Measurements from ENCODE around the gene CDCP2.
A peak's percentile ranks its signal among the peaks of the same experiment; 100 is the strongest.
"Not testable (repeated sequence)": the region's sequence is repeated elsewhere in the genome, so short reads cannot be mapped to it uniquely, and the experiment has no call there.

Gene CDCP2

DNA sequence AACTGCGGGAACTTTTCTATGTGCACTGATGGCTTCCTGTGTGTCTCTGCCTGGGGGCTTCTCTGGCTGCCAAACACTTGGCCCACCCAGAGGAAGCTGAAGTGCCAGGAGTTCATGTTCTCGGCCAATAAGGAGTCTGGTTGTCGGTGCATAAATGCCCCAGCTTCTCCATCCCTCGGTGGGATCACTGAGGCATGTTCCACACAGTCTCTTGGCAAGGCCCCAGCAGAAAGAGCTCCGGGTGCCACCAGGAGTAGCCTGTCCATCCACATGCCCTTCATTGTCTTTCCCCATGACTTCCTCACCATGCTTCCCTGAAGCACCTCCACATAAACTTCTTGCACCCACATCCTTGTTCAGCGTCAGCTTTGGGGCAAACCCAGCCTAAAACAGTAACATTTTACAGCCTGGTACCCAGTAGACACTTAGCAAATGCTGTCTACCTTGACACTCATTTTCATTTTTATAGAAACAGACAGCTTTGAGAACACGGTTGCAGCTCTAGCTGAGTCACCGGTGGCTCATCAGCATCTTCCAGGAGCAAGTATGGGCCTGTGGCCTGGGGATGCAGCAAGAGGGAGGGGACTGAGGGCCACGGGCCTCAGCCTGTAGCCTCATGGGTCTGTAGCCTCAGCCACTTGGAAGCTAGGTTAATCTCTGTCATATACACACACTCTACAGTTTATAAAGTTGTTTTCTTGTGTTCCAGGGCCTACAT is 14.8 kb upstream of the CDCP2 start:
- DNase-seq = no peak

DNA sequence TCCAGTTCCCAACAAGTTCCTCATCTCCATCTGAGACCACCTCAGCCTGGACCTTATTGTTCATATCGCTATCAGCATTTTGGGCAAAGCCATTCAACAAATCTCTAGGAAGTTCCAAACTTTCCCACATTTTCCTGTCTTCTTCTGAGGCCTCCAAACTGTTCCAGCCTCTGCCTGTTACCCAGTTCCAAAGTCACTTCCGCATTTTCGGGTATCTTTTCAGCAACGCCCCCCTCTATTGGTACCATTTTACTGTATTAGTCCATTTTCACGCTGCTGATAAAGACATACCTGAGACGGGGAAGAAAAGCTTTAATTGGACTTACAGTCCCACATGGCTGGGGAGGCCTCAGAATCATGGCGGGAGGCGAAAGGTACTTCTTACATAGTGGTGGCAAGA is 13.6 kb upstream of the CDCP2 start:
- DNase-seq = not testable (repeated sequence)

DNA sequence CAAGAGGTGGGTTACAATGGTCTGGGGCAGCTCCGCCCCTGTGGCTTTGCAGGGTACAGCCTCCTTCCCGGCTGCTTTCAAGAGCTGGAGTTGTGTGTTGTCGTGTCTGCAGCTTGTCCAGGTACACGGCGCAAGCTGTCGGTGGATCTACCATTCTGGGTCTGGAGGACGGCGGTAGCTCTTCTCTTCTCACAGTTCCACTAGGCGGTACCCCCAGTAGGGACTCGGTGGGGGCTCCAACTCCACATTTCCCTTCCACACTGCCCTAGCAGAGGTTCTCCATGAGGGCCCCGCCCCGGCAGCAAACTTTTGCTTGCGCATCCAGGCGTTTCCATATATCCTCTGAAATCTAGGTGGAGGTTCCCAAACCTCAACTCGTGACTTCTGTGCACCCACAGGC is 12.3 kb upstream of the CDCP2 start:
- DNase-seq = no peak

DNA sequence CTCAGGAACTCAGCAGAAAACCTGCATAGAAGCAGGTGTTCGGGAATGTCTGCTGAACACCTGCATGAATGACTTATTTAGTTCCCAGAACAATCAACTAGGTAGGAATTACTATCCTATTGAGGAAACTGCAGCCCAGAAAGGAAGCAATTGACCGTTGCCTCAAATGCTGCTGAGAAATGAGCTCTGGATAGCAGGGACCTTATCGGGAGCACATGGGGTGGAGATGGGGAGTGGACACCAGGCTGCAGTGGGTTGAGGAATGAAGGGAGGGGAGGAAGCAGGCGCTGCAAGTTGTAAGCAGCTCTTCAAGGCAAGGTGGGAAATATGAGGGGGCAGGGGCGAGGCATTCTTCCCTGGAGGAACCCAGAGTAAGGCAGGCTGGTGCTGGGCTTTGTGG is 10.8 kb upstream of the CDCP2 start:
- no peak for DNase-seq

DNA sequence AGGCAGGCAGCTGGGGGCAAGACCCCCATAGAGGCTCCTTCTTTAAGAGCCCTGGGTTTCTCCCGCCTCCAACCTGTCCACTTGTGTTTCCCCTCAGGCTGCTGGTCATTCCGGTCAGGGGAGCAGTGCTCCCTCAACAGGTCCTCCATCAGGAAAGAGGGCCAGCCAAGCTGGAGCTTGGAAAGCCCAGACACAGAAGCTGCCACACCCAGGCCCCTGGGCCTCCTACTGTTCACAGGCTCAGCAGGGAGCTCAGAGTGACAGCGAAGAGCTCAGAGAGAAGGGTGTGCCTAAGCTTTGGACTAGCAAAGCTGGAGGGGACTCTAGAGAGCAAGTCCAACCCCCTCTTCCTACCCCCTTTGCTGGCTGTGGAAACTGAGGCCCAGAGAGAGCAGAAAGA is 10.3 kb upstream of the CDCP2 start:
- no peak for DNase-seq

DNA sequence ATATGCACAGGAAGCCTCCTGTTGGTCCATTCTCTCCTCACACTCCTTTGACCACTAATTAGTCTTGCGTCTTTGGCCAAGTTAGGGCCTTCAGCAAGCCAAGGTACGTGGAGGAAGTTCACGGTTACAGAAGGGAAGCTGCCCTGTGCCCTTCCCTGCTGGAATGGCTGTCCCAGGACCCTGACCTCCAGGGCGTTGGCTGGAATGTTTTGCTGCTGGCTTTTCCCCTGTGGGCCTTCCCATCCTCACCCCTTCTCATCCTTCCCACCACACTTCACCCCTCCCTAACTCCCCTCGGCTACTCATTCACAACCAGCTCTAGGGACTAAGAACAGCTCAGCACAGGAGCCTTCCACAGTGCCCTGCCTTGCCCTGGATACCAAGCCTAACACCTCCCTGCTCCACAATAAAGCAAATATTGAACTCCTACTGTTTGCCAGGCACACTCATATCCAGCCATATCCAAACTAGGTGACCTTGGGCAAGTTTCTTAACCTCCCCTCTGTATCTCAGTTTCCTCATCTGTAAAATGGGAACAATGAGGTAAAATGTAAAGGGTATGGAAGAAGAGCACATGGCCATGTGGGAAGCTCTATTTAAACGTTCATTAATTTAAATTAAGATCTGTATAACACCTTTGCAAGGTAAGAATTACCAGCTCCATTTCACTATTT is 8.8 kb upstream of the CDCP2 start:
- DNase-seq = no peak

DNA sequence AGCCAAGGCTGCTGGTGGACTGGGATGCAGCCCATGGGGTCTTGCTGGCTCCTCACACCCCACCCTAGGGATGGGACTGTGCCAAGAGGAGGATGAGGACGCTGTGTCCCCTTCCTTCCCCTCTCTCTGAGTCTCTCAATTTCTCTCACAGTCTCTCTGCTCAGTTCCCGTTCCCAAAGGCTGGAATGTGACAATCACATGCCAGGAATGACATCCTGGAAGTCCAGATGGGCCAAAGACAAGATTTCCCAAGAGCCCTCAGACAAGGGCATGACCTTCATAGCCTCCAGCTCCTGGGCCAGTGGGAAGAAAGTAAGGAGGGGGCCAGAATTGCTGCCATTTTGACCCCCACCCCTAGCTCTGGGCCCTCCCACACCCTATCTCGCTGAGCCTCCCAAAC is 7.6 kb upstream of the CDCP2 start:
- no peak for DNase-seq

DNA sequence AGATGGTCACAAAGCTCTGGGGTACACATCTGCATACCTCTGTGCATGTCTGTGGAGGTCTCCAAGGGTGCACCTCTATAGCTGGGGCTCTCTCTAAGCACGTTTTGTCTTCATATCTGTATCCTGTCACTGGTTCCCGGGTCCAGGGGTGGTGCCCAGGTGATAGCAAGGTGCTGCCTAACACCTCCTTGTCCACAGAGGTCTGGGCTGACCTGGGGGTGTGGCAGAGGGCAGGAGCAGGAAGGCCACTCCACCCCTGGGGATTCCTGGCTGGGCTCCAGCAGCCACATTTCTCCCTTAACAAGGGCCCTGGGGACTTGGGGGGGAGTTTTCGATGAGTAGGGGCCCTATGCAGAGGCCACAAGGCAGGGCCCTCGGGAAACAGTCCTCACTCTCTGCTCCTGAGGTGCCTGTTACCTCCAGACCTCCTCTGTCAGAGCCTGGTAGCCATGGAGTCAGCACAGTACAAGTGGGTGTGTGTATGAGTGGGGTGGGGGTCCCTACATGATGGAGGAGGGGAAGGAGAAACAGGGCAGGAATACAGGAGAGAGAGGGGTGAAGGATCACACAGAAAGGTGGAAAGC is 7.0 kb upstream of the CDCP2 start:
- DNase-seq = no peak

DNA sequence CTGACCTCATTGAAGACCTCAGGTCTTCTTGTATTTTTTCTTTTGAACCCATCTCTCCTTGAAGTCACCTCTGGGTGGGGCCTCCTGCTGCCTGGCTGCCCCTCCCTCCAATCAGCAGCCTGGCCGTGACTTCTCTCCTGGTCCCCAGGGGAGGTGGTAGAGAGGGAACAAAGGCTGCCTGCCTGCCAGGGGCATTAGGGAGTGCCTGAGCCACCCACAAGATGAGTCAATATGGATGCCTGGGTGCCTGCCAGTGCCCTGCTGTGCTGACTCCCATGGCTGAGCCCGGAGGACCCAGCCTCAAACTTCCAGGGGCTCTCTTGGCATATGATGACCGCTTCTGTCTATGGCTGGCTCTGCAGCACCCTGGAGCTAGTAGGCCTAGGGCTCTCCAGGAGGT is 5.3 kb upstream of the CDCP2 start:
- DNase-seq = no peak

DNA sequence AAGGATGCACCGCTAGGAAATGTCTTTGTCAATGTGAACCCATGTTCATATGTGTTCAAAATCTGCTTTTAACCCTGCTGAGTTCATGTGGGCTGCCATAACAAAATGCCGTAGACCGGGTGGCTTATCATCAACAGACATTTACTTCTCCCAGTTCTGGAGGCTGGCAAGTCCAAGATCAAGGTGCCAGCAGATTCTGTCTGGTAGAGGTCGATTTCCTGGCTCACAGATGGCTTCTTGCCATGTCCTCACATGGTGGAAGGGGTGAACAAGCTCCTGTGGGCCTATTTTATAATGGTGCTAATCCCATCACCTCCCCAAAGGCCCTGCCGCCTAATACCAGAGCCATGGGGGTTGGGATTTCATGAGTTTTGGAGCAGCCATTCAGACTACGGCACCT is 4.6 kb upstream of the CDCP2 start:
- no peak for DNase-seq

DNA sequence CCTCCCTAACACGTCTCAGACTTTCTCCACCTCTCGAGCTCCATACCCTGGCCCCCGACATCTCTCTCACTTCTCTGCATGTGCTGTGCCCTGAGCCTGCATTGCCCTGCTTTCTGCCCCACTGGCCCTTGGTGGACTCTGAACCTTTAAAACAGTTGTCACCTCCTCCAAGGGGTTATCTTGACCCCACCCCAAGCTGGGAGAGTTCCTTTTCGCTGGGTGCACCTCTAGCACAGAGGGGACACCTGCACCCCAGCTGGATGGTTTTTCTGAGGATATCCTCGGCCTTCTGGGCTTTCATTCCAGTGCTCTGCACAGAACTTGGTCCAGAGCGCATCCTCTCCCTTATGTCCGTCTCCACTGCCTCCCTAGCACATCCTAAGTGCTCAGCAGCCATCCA is 4.2 kb upstream of the CDCP2 start:
- no peak for DNase-seq

DNA sequence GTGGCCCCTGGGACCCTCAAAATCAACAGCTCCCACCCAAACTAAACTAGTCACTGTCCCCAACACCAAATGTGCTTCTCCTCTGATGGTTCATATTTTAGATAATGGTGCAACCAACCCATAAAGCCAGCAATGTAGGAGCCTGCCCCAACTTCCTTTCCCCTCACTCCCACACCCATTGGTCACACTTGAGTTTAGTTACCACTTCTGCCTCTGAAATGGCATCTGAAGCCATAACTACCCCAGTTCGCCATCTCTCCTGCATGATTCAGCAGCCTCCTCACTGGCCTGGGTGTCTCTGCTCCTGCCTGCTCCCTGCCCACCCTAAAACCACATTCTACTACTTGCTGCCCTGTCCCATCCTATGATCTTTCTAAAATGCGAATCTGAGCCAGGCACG is 3.4 kb upstream of the CDCP2 start:
- DNase-seq = peak; percentile 81

DNA sequence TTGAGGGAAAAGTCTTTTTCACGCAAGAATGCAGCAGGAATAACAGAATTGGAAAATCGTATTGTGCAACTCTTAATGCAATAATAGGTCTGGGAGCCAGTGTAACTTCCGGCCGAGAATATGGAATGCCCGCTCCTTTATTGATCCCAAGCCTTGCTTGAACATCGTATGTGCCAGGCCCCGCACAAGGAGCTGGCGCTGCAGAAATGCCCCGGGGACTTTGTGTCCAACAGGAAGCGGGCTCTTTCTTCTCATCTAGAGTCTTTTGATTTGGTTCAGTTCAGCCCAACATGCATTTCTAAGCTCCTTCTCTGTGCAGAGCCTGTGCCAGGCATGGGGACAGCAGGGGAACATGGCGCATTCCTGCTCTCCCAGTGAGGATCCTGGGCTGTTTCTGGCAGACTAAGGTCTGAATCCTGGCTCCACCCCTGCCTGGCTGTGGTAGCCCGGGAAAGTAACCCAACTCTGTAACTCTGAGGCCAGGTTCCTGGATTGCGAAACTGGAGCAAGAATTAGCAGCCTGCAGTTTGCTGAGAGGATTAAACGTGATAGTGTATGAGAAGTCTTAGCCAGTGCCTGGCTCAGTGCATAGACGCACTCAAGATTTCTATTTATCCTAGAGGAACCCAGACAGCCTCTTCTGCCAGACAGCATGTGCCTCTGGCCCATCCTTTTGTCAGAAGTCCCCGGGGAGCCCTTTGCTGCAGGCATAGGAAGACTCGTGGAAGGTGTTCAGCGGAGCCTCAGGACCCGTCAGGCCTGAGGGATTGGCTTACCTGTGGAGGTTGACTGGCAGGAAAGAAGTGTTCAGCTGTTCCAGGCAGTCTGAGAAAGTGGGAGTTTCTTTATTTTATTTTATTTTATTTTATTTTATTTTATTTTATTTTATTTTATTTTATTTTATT is 987 bp upstream of the CDCP2 start:
- peak; percentile 21 for DNase-seq

DNA sequence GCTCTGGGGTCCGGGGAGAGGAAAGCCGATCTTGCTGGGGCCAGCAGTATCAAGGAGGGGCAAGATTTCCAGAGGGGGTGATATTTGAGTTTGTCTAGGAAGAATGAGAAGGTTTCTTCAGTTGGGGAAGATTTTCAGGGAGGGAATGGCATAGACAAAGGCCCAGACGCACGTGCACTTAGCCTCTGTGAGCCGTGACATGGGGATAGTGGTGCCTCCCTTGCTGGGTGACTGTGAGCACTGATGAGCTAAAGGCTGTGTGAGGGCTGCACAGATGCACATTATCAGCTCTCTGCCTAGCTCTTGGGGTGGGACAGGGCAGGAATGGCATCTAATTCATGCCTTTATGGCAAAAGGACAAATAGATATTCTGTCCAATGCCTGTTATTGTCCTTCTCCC is 1.8 kb downstream of the CDCP2 start:
- DNase-seq = no peak

DNA sequence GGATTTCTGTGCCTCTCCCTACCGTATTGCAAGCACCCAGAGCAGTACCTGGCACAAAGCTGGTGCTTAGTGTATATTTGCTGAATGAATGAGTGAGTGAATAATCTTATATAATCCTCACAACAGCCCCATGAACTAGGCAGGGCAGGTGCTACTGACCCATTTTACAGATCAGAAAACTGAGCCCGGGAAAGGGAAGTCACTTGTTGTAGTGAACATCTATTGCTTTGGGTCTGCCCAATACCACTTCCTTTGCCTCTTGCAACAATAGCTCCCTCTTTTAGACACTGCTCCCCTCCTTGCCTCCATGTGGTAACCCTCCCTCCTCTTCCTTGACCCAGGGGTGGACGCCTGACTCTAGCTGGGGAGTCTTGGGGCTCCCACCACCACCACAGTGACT is 3.1 kb downstream of the CDCP2 start:
- no peak for DNase-seq

DNA sequence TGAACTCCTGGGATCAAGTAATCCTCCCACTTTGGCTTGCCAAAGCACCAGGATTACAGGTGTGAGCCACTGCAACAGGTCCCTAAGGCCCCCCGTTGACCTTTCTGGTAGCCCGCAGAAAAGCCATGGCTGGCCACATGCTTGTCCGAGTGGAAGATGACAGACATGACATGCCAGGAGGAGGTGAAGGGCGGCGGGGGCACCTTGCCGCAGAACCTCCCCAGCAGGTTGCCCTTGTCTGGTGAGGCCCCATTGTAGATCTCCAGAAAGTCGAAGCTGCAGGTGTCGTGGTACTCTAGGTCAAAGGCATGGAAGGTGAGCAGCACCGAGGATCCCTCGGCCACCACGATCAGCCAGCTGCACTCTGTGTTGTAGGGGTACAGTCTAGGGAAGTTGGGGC is 8.4 kb downstream of the CDCP2 start:
- no peak for DNase-seq

DNA sequence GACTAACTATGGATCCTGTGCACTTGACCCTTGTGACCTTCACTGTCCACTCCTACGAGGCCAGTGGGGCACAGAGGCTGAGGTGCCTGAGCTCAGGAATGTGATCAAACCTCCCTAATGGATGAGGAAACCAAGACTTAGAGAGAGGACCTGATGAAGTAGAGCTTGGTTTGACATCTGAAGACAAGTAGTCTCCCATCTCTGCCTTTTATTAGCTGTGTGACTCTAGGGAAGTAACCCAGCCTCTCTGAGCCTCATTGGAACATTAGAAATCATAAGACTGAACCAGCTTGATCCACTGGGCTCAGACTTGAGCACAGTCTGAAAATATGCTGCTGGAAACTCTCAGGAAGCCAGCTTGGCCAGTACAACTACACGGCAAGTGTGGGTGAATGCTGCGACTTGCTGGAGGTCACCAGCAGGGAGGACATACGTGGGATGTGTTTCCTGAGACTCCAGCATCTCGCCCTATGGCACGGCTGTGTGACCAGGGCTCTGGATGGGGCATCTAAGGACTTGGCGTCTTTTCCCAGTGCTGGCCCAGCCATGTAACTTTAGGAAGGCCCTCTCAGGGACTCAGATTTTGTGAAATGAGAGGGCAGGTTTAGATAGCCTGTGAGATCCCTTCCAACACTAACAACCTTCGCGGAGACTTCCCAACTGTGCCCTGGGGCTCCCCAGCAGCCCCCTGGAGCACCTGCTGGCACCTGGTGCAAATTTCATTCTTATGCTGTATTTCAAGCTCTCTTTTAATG is 10.5 kb downstream of the CDCP2 start:
- DNase-seq = no peak

DNA sequence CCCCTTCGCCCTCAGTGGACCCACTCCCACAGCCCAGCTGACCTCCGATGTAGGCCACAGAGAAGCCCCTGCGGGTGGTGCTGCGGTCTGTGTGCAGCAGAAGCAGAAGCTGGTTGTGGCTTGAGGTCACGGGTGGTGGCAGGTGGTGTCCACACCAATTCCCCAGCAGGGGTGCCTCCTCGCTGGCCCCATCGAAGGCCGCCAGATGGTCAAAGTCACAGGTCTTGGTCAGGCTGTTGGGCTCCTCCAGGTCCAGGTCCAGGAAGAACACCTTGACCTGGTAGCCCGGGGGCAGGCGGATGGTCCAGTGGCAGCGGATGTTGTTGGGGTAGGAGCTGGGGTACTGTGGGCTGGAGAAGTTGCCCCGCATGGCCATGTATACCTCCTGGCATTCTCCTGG is 13.1 kb downstream of the CDCP2 start:
- no peak for DNase-seq

DNA sequence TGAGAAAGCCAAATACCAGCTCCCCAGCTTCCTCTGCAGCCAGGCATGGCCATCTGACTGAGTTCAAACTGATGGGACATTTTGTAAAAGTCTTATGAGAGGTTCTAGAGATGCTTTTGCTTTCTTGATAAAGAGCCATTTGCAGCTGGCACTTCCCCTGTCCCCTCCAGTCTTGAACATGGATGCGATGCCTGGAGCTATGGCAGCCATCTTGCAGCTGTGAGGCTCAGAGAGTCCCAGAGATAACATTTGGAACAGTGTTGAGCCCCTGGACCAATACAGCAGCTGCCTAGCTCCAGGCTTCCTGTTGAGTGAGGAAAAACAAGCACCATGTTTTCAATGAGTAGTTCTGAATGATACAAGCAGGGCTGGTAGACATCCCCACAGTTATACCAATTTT is 13.8 kb downstream of the CDCP2 start:
- no peak for DNase-seq

DNA sequence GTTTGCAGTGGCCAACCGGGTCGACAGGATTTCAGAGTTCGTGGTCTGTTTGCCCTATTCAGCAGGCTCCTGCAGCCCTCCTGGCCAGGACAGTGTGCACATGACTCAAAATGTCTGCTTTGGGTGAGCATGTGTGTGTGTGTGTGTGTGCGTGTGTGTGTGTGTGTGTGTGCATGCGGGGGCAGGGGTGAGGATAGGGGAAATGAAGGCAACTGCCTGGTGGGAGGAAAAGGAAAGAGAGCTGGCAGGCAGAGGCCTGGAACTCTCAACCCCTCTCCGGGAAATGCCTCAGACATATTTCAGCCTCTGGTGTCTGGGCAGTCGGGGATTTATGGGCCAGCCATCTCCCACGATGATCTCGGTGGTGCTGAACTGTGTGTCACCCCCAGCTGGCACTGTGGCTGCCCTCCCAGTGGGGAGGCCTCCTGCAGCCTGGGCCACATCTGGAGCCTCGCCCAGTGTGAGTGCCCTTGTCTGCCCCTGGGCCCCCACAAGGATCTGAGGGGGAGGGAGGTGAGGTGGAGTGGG is 15.2 kb downstream of the CDCP2 start:
- no peak for DNase-seq

DNA sequence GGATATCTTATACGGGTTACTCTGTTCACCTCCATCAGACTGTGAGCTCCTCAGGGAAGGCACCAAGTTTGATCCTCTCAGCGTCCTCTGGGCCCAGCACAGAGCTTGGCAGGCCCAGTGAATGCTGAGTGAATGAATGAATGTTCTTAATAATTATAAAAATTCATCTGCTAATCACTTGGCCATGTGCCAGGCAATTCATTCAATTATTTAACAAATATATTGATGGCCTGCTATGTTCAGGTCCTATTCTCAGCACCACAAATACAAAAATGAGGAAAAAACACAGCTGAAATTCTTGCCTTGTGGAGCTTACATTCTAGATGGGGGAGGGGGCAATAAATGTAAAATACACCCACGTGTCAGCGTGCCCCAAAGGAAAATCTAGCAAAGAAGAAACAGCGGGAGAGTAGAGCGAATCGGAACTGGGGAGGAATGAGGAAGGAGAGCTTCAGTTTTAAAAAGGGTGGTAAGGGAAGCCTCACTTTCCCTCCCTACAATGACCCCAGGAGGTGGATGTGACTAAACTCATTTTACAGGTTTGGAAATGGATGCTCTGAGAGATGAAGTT is 15.8 kb downstream of the CDCP2 start:
- DNase-seq = no peak

DNA sequence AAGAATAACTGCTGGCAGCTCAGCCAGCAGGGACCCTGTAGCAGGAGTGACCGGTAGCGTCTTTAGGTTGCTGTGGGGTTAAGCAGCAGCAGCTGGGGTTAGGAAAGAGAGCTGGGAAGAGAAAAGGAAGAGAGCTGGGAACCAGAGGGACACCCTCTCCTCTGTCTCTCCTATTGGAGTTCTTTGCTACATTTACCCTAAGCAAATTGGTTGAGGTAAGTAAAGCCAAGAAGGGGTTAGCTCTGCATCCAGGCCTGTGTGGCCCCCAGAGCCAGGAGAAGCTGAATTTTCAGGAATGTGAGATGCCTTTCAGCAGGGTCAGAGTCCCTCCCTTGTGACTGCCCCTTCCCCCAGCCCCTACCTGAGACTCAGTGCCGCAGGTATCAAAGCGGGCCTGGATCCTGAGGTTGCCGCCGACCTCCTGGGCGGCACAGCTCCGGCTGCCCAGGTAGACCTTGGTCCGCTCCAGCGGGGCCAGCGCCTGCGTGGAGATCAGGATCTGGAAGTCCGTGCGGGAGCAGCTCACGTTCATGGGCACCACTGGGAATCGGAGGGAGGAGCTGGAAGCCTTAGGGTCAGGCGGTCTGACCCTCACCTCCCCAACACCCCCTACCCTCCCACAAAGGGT is 16.4 kb downstream of the CDCP2 start:
- DNase-seq = no peak
